ENCODE measurements around the gene PACRG. TPM values are rescaled to one million over a fixed set of nuclear protein-coding genes. Genes with fewer than 3 reads are reported as not detected.

Gene PACRG
- total and polyA plus RNA-seq, 2 of the 4 experiments (the other 2 are of a cell fraction): not detected

GRCh38 chr6:163263196-163263595 lies 535.4 kb downstream of the PACRG start:
- Histone ChIP-seq H2BK120ac (ENCODE audit: low read depth, low read length) (no peak overlapping the region), H3K14ac (replicated peaks; ENCODE audit: low read depth, low read length) (no peak overlapping the region), H4K20me1 (ENCODE audit: insufficient read depth, low read length) (no peaks in the 10 kb centered on the region), H4K5ac (ENCODE audit: low read depth, low read length) (no peak overlapping the region), H3K4ac (ENCODE audit: low read depth, low read length) (no peak overlapping the region), H2AK9ac (replicated peaks; ENCODE audit: low read depth, low read length, poor library complexity) (no peak overlapping the region), H3K9me1 (ENCODE audit: insufficient read depth, low read length) (no peaks in the 10 kb centered on the region), H3K4me2 (ENCODE audit: low read depth, low read length) (no peak overlapping the region), H4K8ac (ENCODE audit: low read depth in 2 of 2, low read length in 2 of 2) (no peak overlapping the region), H3K23ac (ENCODE audit: low read depth, low read length) (no peak overlapping the region), H3K9ac (ENCODE audit: low read depth, low read length) (no peak overlapping the region), H3K36me3 (ENCODE audit: control insufficient read depth, insufficient read depth, low read length) (no peaks in the 10 kb centered on the region), H3K79me1 (ENCODE audit: low read depth in 1 of 2, low read length in 2 of 2) (no peaks in the 10 kb centered on the region), H2BK20ac (ENCODE audit: low read depth, low read length) (no peak overlapping the region), H3K4me3 (ENCODE audit: insufficient read depth, low read depth, low read length) (no peak overlapping the region), H2BK5ac (ENCODE audit: low read depth, low read length, poor library complexity, severe bottlenecking) (no peak overlapping the region), H2AFZ (replicated peaks; ENCODE audit: low read length, poor library complexity) (no peak overlapping the region), H3K27ac (ENCODE audit: insufficient read depth, low read length) (no peak overlapping the region), H3K56ac (ENCODE audit: extremely low read depth, insufficient read depth, low read length) (no peak overlapping the region), H3K4me1 (ENCODE audit: control insufficient read depth, insufficient read depth, low read length) (no peaks in the 10 kb centered on the region), H4K91ac (ENCODE audit: insufficient read depth, low read depth, low read length) (no peak overlapping the region), H2BK15ac (ENCODE audit: low read depth, low read length) (no peak overlapping the region), H2AK5ac (ENCODE audit: low read depth, low read length) (no peak overlapping the region), H3K27me3 (ENCODE audit: control insufficient read depth, insufficient read depth, low read length) (no peaks in the 10 kb centered on the region), H3K18ac (ENCODE audit: low read depth, low read length) (no peak overlapping the region), H3K9me3 (ENCODE audit: control insufficient read depth, insufficient read depth, low read length) (peaks cover 28% of the 10 kb centered on the region)
- no TSS peak for BruUV-seq (replicated peaks)
- in situ Hi-C loops (cut with MboI; ENCODE audit: low sequenced_read_pairs) (no loop called here), dilution Hi-C loops (cut with HindIII; ENCODE audit: low sequenced_read_pairs, unreplicated experiment) (no loop called here), intact Hi-C loops (cut with micrococcal nuclease) (no loop called here)
- TF ChIP-seq FOS (IDR thresholded peaks at IDR 0.05; ENCODE audit: low read depth, low read length): no peak
- no peak for TF ChIP-seq USF2 (IDR thresholded peaks at IDR 0.05; ENCODE audit: low read depth, low read length)
- no peak for TF ChIP-seq NFE2L2 (IDR thresholded peaks at IDR 0.05; ENCODE audit: low read depth, low read length)
- TF ChIP-seq MAFK (IDR thresholded peaks at IDR 0.05; ENCODE audit: low read depth, low read length): no peak
- no peak for TF ChIP-seq RFX5 (IDR thresholded peaks at IDR 0.05; ENCODE audit: low read depth, low read length)
- no peak for TF ChIP-seq RCOR1 (IDR thresholded peaks at IDR 0.05; ENCODE audit: insufficient replicate concordance, low read length)
- TF ChIP-seq POLR2A (IDR thresholded peaks at IDR 0.05; ENCODE audit: low read depth, low read length): no peak
- TF ChIP-seq MAZ (IDR thresholded peaks at IDR 0.05; ENCODE audit: borderline replicate concordance, low read depth, low read length): no peak
- no peak for DNase-seq
- WGBS, 2 experiments (ENCODE audit: extremely low coverage in 2 of 2, insufficient read length in 1 of 2): no CpG with 5 or more reads among the region's 8 CpGs
- no peak for ATAC-seq (ENCODE audit: low read depth)
- ChIA-PET CTCF (no interaction called here), POLR2A (ENCODE audit: unreplicated experiment) (no interaction called here)
